ENCODE results near the gene LSAMP. TPM values are rescaled to one million over a fixed set of nuclear protein-coding genes. Genes with fewer than 3 reads are reported as not detected.

LSAMP gene
- total RNA-seq, 6 donors from 2014 or later: 7.1 to 28.1 (median 13.4) TPM

DNA sequence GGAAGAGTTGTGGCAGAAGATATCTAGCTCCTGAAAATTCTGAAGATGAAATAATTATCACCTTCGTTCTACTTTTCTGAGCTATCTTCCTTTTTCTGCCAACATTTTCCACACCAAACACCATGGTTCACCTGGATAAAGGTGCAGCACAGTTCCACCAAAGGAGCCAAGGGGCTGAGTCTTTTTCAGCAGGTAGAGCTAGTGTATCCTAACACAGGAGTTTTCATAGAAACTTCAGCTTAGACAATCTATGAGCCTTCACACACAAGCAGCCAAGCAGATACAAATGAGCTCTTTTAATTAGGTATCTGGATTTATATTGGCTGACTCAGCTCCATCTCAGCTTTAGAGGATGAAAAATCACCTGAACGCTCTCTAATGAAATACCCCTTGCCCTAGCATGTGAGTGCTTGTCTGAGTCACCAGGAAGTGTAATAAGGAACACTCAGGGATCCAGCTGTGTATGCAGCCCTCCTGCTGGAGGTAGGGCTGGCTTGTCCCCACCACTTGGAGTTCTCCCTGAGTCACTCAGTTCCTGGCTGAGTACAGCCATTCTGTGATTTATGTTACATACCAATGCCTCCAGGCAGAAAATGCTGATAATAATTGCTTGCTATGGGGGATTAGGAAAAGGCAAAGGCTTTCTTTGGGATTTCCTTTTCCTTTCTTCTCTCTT, 385.7 kb downstream of the LSAMP start:
- Histone ChIP-seq H3K27me3 (no peaks in the 10 kb centered on the region), H3K9me3 (no peaks in the 10 kb centered on the region), H3K4me3 (no peak overlapping the region), H3K27ac (no peak overlapping the region), H3K36me3 (no peaks in the 10 kb centered on the region), H3K4me1 (no peaks in the 10 kb centered on the region)
- no peak for ATAC-seq (ENCODE audit: low FRiP score in 2 of 2)
- TF ChIP-seq POLR2AphosphoS5 (IDR thresholded peaks at IDR 0.05) (no peak), POLR2A (IDR thresholded peaks at IDR 0.05) (no peak), EP300 (IDR thresholded peaks at IDR 0.05) (no peak)
- TF ChIP-seq, protein P1, sequence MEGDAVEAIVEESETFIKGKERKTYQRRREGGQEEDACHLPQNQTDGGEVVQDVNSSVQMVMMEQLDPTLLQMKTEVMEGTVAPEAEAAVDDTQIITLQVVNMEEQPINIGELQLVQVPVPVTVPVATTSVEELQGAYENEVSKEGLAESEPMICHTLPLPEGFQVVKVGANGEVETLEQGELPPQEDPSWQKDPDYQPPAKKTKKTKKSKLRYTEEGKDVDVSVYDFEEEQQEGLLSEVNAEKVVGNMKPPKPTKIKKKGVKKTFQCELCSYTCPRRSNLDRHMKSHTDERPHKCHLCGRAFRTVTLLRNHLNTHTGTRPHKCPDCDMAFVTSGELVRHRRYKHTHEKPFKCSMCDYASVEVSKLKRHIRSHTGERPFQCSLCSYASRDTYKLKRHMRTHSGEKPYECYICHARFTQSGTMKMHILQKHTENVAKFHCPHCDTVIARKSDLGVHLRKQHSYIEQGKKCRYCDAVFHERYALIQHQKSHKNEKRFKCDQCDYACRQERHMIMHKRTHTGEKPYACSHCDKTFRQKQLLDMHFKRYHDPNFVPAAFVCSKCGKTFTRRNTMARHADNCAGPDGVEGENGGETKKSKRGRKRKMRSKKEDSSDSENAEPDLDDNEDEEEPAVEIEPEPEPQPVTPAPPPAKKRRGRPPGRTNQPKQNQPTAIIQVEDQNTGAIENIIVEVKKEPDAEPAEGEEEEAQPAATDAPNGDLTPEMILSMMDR (IDR thresholded peaks at IDR 0.05): no peak
- DNase-seq: no peak
- 80 to 92% methylated on average over 2 of the region's 2 CpGs for WGBS, 2 donors

DNA sequence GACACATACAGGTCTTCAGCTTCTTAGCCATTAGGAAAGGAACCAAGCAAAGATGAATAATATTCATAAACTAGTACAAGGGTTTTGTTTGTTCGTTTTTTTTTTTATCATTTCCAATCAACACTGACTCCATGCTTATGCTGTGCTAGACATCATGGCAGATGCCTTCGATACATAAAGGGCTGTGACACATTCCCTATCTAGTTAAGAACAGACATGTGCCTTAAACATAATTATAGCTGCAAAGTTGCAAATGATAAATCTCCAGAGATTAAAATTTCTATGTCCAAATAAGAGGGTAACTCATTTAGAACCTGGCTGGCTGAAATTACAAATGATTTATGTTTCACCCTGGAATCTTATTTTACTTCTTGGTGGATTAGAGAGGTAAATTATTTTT, 386.4 kb downstream of the LSAMP start:
- Histone ChIP-seq H3K36me3 (no peaks in the 10 kb centered on the region), H3K9me3 (no peaks in the 10 kb centered on the region), H3K4me3 (no peak overlapping the region), H3K27ac (no peak overlapping the region), H3K4me1 (no peaks in the 10 kb centered on the region), H3K27me3 (no peaks in the 10 kb centered on the region)
- ATAC-seq (ENCODE audit: low FRiP score in 2 of 2) (no peak), DNase-seq (no peak)
- TF ChIP-seq, protein P1 (IDR thresholded peaks at IDR 0.05): no peak
- TF ChIP-seq POLR2A (IDR thresholded peaks at IDR 0.05) (no peak), POLR2AphosphoS5 (IDR thresholded peaks at IDR 0.05) (no peak), EP300 (IDR thresholded peaks at IDR 0.05) (no peak)
- 85 to 93% methylated on average over 2 of the region's 2 CpGs for whole genome bisulfite sequencing, 2 donors

DNA sequence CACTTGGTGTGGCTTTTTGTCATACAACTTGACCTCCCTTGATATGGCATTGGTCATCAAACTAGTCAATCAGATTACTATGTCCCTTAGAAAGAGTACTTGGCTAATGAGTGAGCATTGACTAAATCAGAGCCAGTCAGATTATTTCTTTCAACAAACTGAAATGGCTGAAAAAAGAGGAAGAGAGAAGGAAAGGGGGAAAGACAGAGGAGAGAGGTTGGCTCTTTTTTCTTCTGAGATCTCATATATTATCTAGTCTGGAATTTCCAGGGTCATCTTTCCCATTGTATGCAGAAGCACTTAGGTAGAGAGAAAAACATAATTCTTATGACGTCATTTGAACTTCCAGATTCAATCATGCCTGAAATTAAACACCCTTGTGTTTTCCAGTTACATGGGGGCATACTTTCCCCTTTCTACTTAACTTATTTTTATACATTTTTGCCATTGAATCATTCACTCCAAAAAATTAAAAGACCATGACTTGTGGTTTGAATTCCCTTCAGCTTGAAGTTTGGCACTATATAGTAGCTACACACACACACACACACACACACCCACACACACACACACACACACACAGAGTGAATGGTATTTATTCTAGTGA, 387.8 kb downstream of the LSAMP start:
- WGBS, 2 donors: 40 to 77% methylated on average over 1 of the region's 1 CpG
- no peak overlapping the region for H3K4me3 ChIP-seq
- no peaks in the 10 kb centered on the region for H3K27me3 ChIP-seq
- no peak for TF ChIP-seq POLR2AphosphoS5 (IDR thresholded peaks at IDR 0.05)
- TF ChIP-seq, protein P1 (IDR thresholded peaks at IDR 0.05): no peak
- H3K27ac ChIP-seq: no peak overlapping the region
- no peaks in the 10 kb centered on the region for H3K36me3 ChIP-seq
- no peak for DNase-seq
- no peaks in the 10 kb centered on the region for H3K9me3 ChIP-seq
- no peaks in the 10 kb centered on the region for H3K4me1 ChIP-seq
- ATAC-seq (ENCODE audit: low FRiP score in 2 of 2): no peak

DNA sequence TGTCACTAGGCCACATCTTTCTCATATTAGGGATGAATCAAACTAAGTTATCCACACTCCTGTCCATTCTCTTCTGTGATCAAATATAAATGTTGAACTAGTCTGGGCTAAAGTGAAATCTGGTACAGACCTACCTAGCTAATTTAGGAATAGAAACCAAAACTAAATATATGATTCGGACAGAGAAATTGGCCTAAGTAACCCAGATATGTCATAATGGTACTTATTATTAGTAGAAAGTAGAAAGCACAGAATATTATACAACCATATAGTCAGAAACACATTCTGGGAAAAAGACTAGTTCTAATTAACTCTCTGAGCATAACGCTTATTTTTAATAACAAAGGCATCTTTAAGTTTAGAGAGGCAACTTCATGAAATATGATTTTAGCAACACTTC, 389.0 kb downstream of the LSAMP start:
- Histone ChIP-seq H3K27me3 (no peaks in the 10 kb centered on the region), H3K27ac (no peak overlapping the region), H3K36me3 (no peaks in the 10 kb centered on the region), H3K4me1 (no peaks in the 10 kb centered on the region), H3K9me3 (no peaks in the 10 kb centered on the region), H3K4me3 (no peak overlapping the region)
- TF ChIP-seq POLR2A (IDR thresholded peaks at IDR 0.05) (no peak), POLR2AphosphoS5 (IDR thresholded peaks at IDR 0.05) (no peak), EP300 (IDR thresholded peaks at IDR 0.05) (no peak)
- TF ChIP-seq, protein P1 (IDR thresholded peaks at IDR 0.05): no peak
- DNase-seq (no peak), ATAC-seq (ENCODE audit: low FRiP score in 2 of 2) (no peak)
- 72 to 88% methylated on average over 2 of the region's 2 CpGs for WGBS, 2 donors

DNA sequence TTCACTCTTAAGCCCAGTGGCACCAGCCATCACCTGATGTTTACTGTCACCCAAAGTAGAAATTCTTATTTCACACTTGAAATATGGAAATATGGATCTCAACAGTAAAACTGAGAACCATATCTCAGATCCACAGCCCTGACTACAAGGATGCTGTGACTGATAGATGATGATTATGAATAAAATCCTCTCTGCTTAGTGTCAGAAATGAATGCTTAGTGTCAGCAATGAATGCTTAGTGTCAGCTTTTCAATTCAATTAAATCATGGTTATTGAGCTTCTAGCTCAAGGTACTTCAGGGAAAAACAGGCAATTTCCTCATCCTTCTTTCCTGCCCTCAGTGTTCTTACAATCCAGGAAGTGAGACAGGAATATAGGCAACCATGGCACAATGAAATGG, 392.3 kb downstream of the LSAMP start:
- H3K4me3 ChIP-seq: no peak overlapping the region
- TF ChIP-seq POLR2AphosphoS5 (IDR thresholded peaks at IDR 0.05) (no peak), POLR2A (IDR thresholded peaks at IDR 0.05) (no peak), EP300 (IDR thresholded peaks at IDR 0.05) (no peak)
- TF ChIP-seq, protein P1 (IDR thresholded peaks at IDR 0.05): no peak
- ATAC-seq (ENCODE audit: low FRiP score in 2 of 2) (no peak), DNase-seq (no peak)
- H3K36me3 ChIP-seq: no peaks in the 10 kb centered on the region
- H3K9me3 ChIP-seq: no peaks in the 10 kb centered on the region
- no peak overlapping the region for H3K27ac ChIP-seq
- no peaks in the 10 kb centered on the region for H3K4me1 ChIP-seq
- H3K27me3 ChIP-seq: no peaks in the 10 kb centered on the region
